ENCODE measurements around the gene CEP85L.

The CEP85L gene

GRCh38 chr6:118546880-118547218, 104.5 kb downstream of the CEP85L start:
- no peak overlapping the region for H3K27ac ChIP-seq (ENCODE audit: low read length)
- H3K4me3 ChIP-seq (ENCODE audit: low read length): no peak overlapping the region
- H3K9ac ChIP-seq (ENCODE audit: low read depth, low read length): no peak overlapping the region
- H3K36me3 ChIP-seq (ENCODE audit: insufficient read depth, low read depth, low read length): no peaks in the 10 kb centered on the region
- H3K9me3 ChIP-seq (ENCODE audit: insufficient read depth, low read depth, low read length): no peaks in the 10 kb centered on the region
- H3K4me1 ChIP-seq (ENCODE audit: insufficient read depth, low read length): peaks cover 7% of the 10 kb centered on the region
- no peaks in the 10 kb centered on the region for H3K27me3 ChIP-seq (ENCODE audit: insufficient read depth, low read length)

GRCh38 chr6:118546164-118546879, 105.1 kb downstream of the CEP85L start:
- no peaks in the 10 kb centered on the region for H3K27me3 ChIP-seq (ENCODE audit: insufficient read depth, low read length)
- H3K27ac ChIP-seq (ENCODE audit: low read length): no peak overlapping the region
- peaks cover 5% of the 10 kb centered on the region for H3K4me1 ChIP-seq (ENCODE audit: insufficient read depth, low read length)
- no peak overlapping the region for H3K4me3 ChIP-seq (ENCODE audit: low read length)
- no peaks in the 10 kb centered on the region for H3K9me3 ChIP-seq (ENCODE audit: insufficient read depth, low read depth, low read length)
- H3K9ac ChIP-seq (ENCODE audit: low read depth, low read length): no peak overlapping the region
- H3K36me3 ChIP-seq (ENCODE audit: insufficient read depth, low read depth, low read length): no peaks in the 10 kb centered on the region

DNA sequence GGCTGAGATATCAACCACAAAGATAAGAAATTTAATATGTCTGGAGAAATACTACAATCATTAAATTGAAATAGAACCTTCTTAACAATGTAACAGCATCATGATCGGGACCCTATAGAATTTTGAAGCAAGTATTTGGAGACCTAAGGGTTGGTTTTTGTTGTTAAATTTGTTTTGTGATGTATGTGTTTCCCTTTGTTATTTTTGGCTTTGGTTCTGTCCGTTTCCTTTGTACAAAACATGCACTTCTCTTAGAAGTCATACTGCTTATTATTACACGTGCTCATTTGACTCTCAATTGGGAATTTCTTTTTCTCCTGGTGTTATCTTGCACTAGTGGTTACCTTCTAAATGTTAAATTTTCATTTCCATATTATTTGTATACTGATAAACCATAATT, 107.3 kb downstream of the CEP85L start:
- Histone ChIP-seq H3K9me3 (ENCODE audit: insufficient read depth, low read depth, low read length) (no peaks in the 10 kb centered on the region), H3K27ac (ENCODE audit: low read length) (no peak overlapping the region), H3K36me3 (ENCODE audit: insufficient read depth, low read depth, low read length) (no peaks in the 10 kb centered on the region), H3K9ac (ENCODE audit: low read depth, low read length) (no peak overlapping the region), H3K27me3 (ENCODE audit: insufficient read depth, low read length) (no peaks in the 10 kb centered on the region), H3K4me3 (ENCODE audit: low read length) (no peak overlapping the region), H3K4me1 (ENCODE audit: insufficient read depth, low read length) (peaks cover 3% of the 10 kb centered on the region; the same call in 1 of the 2 replicates)

GRCh38 chr6:118542184-118542952, 109.0 kb downstream of the CEP85L start:
- Histone ChIP-seq H3K9me3 (ENCODE audit: insufficient read depth, low read depth, low read length) (no peaks in the 10 kb centered on the region), H3K4me3 (ENCODE audit: low read length) (no peak overlapping the region), H3K36me3 (ENCODE audit: insufficient read depth, low read depth, low read length) (no peaks in the 10 kb centered on the region), H3K9ac (ENCODE audit: low read depth, low read length) (no peak overlapping the region), H3K27me3 (ENCODE audit: insufficient read depth, low read length) (no peaks in the 10 kb centered on the region), H3K4me1 (ENCODE audit: insufficient read depth, low read length) (peaks cover 3% of the 10 kb centered on the region; the same call in 1 of the 2 replicates), H3K27ac (ENCODE audit: low read length) (no peak overlapping the region)

DNA sequence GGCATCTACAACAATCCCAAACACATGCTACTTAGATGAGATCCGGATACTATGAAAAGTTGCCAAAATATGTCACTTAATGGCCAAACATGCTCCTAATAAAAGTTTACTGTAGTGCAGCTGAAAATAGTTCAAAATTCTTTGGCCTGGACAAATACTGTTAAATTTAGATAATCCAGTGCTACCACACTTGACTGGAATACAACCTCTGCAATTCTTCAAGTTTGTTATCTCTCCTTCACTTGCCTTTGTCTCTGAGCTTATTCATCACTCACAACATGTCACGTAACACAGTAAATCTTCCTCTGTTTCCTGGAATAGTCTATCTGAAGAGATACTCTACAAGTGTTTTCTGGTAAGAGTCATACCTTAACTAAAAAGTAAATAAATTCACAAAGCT, 113.8 kb downstream of the CEP85L start:
- Histone ChIP-seq H3K9ac (ENCODE audit: low read depth, low read length) (no peak overlapping the region), H3K9me3 (ENCODE audit: insufficient read depth, low read depth, low read length) (no peaks in the 10 kb centered on the region), H3K36me3 (ENCODE audit: insufficient read depth, low read depth, low read length) (no peaks in the 10 kb centered on the region)

DNA sequence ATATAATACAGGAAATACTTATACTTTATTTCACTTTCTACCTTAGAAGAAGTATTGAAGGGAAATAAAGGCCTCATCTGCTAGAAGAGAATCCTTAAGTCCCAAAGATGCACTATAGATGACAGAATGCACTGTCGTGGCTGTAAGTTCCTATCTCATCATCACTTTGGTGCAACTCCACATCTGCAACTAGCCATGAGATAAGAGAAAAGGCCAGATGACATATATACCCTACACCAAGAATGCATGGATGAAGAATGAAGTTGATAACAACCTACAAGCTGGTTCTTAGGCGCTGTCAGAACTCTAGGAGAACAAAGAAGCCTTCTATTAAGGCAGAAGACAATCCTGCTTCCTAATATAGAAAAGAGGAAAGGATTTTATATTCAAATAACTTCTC, 114.9 kb downstream of the CEP85L start:
- no peaks in the 10 kb centered on the region for H3K9me3 ChIP-seq (ENCODE audit: insufficient read depth, low read depth, low read length)
- H3K4me1 ChIP-seq (ENCODE audit: insufficient read depth, low read length): no peaks in the 10 kb centered on the region
- no peak overlapping the region for H3K9ac ChIP-seq (ENCODE audit: low read depth, low read length)
- no peaks in the 10 kb centered on the region for H3K27me3 ChIP-seq (ENCODE audit: insufficient read depth, low read length)
- H3K36me3 ChIP-seq (ENCODE audit: insufficient read depth, low read depth, low read length): no peaks in the 10 kb centered on the region
- H3K4me3 ChIP-seq (ENCODE audit: low read length): no peak overlapping the region
- no peak overlapping the region for H3K27ac ChIP-seq (ENCODE audit: low read length)

More for the DNA sequence above, 113.8 kb downstream of the CEP85L start:
- Histone ChIP-seq H3K4me1 (ENCODE audit: insufficient read depth, low read length) (no peaks in the 10 kb centered on the region), H3K27me3 (ENCODE audit: insufficient read depth, low read length) (no peaks in the 10 kb centered on the region), H3K4me3 (ENCODE audit: low read length) (no peak overlapping the region), H3K27ac (ENCODE audit: low read length) (no peak overlapping the region)

DNA sequence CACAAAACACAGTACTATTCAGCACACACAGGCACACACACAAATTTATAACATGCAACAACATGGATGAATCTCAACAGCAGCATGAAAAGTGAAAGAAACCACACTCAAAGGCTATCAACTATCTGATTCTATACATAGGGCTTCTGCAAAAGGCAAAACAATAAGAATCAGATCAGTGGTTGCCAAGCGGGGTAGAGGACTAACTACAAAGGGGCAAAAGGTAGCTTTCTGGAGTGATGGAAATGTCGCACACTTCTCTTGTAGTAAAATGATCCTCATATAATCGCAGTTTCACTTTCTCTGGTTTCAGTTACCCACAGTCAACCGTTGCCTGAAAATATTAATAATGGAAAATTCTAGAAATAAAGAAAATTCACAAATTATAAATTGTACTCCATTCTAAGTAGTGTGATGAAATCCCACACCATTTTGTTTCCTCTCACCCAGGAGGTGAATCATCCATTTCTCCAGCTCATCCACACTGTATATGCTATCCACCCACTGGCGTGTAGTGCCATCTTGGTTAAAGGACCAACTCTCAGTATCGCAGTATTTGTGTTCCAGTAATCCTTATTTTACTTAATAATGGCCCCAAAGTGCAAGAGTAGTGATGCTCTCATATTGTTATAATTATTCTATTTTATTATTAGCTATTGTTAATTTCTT, 116.1 kb downstream of the CEP85L start:
- Histone ChIP-seq H3K36me3 (ENCODE audit: insufficient read depth, low read depth, low read length) (no peaks in the 10 kb centered on the region), H3K9ac (ENCODE audit: low read depth, low read length) (no peak overlapping the region), H3K27ac (ENCODE audit: low read length) (no peak overlapping the region), H3K9me3 (ENCODE audit: insufficient read depth, low read depth, low read length) (peaks cover 4% of the 10 kb centered on the region; the same call in 1 of the 2 replicates), H3K4me1 (ENCODE audit: insufficient read depth, low read length) (no peaks in the 10 kb centered on the region), H3K27me3 (ENCODE audit: insufficient read depth, low read length) (no peaks in the 10 kb centered on the region), H3K4me3 (ENCODE audit: low read length) (no peak overlapping the region)

- no peaks in the 10 kb centered on the region for H3K4me1 ChIP-seq (ENCODE audit: insufficient read depth, low read length)
- H3K4me3 ChIP-seq (ENCODE audit: low read length): no peak overlapping the region
- peaks cover 4% of the 10 kb centered on the region; the same call in 1 of the 2 replicates for H3K9me3 ChIP-seq (ENCODE audit: insufficient read depth, low read depth, low read length)
- no peak overlapping the region for H3K27ac ChIP-seq (ENCODE audit: low read length)
- no peaks in the 10 kb centered on the region for H3K27me3 ChIP-seq (ENCODE audit: insufficient read depth, low read length)
- no peak overlapping the region for H3K9ac ChIP-seq (ENCODE audit: low read depth, low read length)
- no peaks in the 10 kb centered on the region for H3K36me3 ChIP-seq (ENCODE audit: insufficient read depth, low read depth, low read length)
Measured at GRCh38 chr6:118530942-118531341, 120.4 kb downstream of the CEP85L start.

- no peak overlapping the region for H3K9ac ChIP-seq (ENCODE audit: low read depth, low read length)
- no peaks in the 10 kb centered on the region for H3K36me3 ChIP-seq (ENCODE audit: insufficient read depth, low read depth, low read length)
- no peak overlapping the region for H3K27ac ChIP-seq (ENCODE audit: low read length)
- peaks cover 4% of the 10 kb centered on the region; the same call in 1 of the 2 replicates for H3K9me3 ChIP-seq (ENCODE audit: insufficient read depth, low read depth, low read length)
- no peaks in the 10 kb centered on the region for H3K27me3 ChIP-seq (ENCODE audit: insufficient read depth, low read length)
- no peak overlapping the region for H3K4me3 ChIP-seq (ENCODE audit: low read length)
- H3K4me1 ChIP-seq (ENCODE audit: insufficient read depth, low read length): no peaks in the 10 kb centered on the region
Measured at GRCh38 chr6:118529756-118530155, 121.6 kb downstream of the CEP85L start.

DNA sequence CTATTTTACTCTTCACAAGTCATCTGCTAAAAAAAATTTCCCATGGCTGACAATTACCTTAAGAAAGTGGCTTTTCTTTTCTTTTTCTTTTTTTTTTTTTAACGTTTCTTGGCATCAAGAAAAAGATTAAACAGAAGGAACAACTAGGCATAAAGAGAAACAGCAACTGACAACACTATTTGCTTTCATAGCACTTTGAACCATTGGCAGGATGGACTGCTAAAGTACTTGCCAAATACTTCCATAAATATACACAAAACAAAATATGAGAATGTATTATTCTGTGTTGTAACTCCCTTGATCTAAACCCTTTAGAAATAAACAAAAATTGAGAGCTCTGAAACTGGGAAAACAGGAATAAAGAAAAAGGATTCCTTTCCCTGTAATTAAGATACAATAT, 123.3 kb downstream of the CEP85L start:
- H3K27me3 ChIP-seq (ENCODE audit: insufficient read depth, low read length): no peaks in the 10 kb centered on the region
- H3K36me3 ChIP-seq (ENCODE audit: insufficient read depth, low read depth, low read length): no peaks in the 10 kb centered on the region
- H3K9ac ChIP-seq (ENCODE audit: low read depth, low read length): no peak overlapping the region
- no peak overlapping the region for H3K27ac ChIP-seq (ENCODE audit: low read length)
- H3K4me3 ChIP-seq (ENCODE audit: low read length): no peak overlapping the region
- H3K9me3 ChIP-seq (ENCODE audit: insufficient read depth, low read depth, low read length): peaks cover 4% of the 10 kb centered on the region; the same call in 1 of the 2 replicates
- H3K4me1 ChIP-seq (ENCODE audit: insufficient read depth, low read length): no peaks in the 10 kb centered on the region

GRCh38 chr6:118525913-118526780, 125.2 kb downstream of the CEP85L start:
- H3K4me1 ChIP-seq (ENCODE audit: insufficient read depth, low read length): no peaks in the 10 kb centered on the region
- no peak overlapping the region for H3K4me3 ChIP-seq (ENCODE audit: low read length)
- H3K27ac ChIP-seq (ENCODE audit: low read length): no peak overlapping the region
- H3K9ac ChIP-seq (ENCODE audit: low read depth, low read length): no peak overlapping the region
- H3K9me3 ChIP-seq (ENCODE audit: insufficient read depth, low read depth, low read length): peaks cover 4% of the 10 kb centered on the region; the same call in 1 of the 2 replicates
- no peaks in the 10 kb centered on the region for H3K27me3 ChIP-seq (ENCODE audit: insufficient read depth, low read length)
- H3K36me3 ChIP-seq (ENCODE audit: insufficient read depth, low read depth, low read length): no peaks in the 10 kb centered on the region

All from iPS-20b (cell line).